Fibroblast of mammary gland (primary cell): Measurements from ENCODE around the gene MCM3AP.
"Not testable (repeated sequence)": the region's sequence is repeated elsewhere in the genome, so short reads cannot be mapped to it uniquely, and the experiment has no call there.

ENCODE experiments used
- DNase-seq: peaks from one replicate; pipeline ENCODE4 v3.0.0-alpha.2; 2010; ENCODE audit warnings: low read depth
- H3K4me3 ChIP-seq: 2 replicates; pipeline ENCODE4 v1.5.1; 2011; ENCODE audit warnings: low read depth, mild to moderate bottlenecking, low read length, moderate library complexity; ENCODE audit not compliant: control insufficient read depth
- CTCF ChIP-seq: conservative IDR thresholded peaks from 2 replicates; pipeline ENCODE4 v1.5.1; 2011; ENCODE audit warnings: low read depth, low read length, inconsistent platforms; ENCODE audit not compliant: control insufficient read depth, insufficient read depth

MCM3AP gene

GRCh38 chr21:46247699-46248421 lies 37.6 kb downstream of the MCM3AP start:
- no peak for DNase-seq
- H3K4me3 ChIP-seq: no peak overlapping the region
- TF ChIP-seq CTCF: no peak

DNA sequence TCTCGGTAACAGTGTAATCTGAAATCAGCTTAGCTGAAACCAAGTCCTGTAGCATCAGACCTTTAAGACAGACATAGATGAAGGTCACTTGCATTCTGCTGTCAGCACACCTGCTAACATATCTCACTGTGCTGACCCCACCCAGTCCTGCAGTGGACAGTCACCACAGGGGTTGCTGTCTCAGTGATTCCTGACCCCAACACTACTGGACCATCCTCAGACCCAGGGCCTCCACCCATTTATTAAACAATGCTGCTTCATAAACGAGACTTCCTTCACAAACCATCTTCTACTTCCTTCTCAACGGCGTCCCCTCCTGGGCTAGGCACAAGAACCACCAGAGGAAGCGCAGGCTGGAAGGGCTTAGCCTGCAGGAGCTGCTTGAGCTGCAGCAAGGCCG lies 39.1 kb downstream of the MCM3AP start:
- no peak for TF ChIP-seq CTCF
- no peak overlapping the region for H3K4me3 ChIP-seq
- DNase-seq: no peak

GRCh38 chr21:46245213-46245915 lies 40.0 kb downstream of the MCM3AP start:
- no peak for TF ChIP-seq CTCF
- no peak overlapping the region for H3K4me3 ChIP-seq
- DNase-seq: no peak

GRCh38 chr21:46244602-46245001 lies 40.8 kb downstream of the MCM3AP start:
- DNase-seq: no peak
- no peak for TF ChIP-seq CTCF

GRCh38 chr21:46243960-46244361 lies 41.5 kb downstream of the MCM3AP start:
- no peak for DNase-seq
- no peak for TF ChIP-seq CTCF
- no peak overlapping the region for H3K4me3 ChIP-seq

More at GRCh38 chr21:46244602-46245001, 40.8 kb downstream of the MCM3AP start:
- H3K4me3 ChIP-seq: no peak overlapping the region

DNA sequence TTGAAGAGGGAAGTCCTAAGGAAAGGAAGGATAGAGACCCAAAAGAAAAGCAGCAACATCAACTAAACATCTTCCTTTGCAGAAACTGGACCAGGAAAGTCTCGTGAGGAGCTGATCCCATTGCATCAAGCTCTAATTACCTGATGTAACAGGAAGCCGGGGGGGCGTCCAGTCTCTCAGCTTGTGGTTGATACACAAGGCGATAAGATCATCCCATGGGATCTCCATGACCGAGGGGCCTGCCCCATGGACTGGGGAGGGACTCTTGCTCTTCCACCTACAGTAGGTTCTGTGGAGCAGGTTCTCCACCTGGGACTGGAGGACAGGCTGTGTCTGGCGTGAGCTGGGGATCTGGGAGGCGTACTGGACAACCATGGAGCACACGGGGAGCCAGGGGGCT lies 42.1 kb downstream of the MCM3AP start:
- no peak overlapping the region for H3K4me3 ChIP-seq
- DNase-seq: no peak
- TF ChIP-seq CTCF: no peak

DNA sequence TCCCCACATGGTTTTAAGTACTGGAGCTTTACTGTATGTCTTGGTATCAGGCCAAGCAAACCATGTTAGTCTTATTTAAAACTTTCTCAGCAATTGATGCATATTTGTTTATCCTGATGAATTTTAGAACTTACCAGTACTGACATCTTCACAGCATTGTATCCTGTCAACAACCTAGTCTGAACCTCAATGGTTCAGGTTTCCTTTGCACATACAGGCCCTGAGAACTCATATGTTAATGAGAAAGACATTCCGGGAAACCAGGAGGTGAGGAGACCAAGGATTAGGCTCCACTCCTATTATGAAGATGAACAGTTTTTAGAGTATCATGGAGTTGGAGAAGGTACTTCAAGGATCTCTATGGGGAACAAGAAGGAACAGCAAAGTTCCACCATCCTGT lies 43.8 kb downstream of the MCM3AP start:
- H3K4me3 ChIP-seq, DNase-seq: not testable (repeated sequence)
